Right renal cortex interstitium (tissue), 3 donors: ENCODE measurements around the gene CEP89. TPM values are rescaled to one million over a fixed set of nuclear protein-coding genes. Genes with fewer than 3 reads are reported as not detected.
"Not testable (repeated sequence)": the region's sequence is repeated elsewhere in the genome, so short reads cannot be mapped to it uniquely, and the experiment has no call there.

ENCODE experiments used
- DNase-seq, 3 donors: peaks; one replicate each; pipeline ENCODE4 v3.0.0-alpha.2; 2013; ENCODE audit warnings: low read depth in 3 of 3, low spot score in 2 of 3
- polyA plus RNA-seq, 3 donors: library from polyadenylated mRNA; unstranded; fragments of 120-200 nt; gene quantifications; one replicate each; pipeline ENCODE4 v1.2.1, GENCODE V29; 2013; ENCODE audit not compliant: insufficient read length in 3 of 3

CEP89 gene
- polyA plus RNA-seq, 3 donors = 29.4 to 31.9 (median 30.1) TPM

GRCh38 chr19:32896516-32897214, 75.1 kb downstream of the CEP89 start:
- no peak for DNase-seq

- no peak for DNase-seq
These were observed 76.4 kb downstream of the CEP89 start for GRCh38 chr19:32895384-32895783.

GRCh38 chr19:32891609-32892008, 80.1 kb downstream of the CEP89 start:
- no peak for DNase-seq

- DNase-seq = no peak
These were observed 80.9 kb downstream of the CEP89 start for GRCh38 chr19:32890841-32891240.

- no peak for DNase-seq
These were observed 81.4 kb downstream of the CEP89 start for GRCh38 chr19:32890326-32890725.

GRCh38 chr19:32889137-32889934, 82.4 kb downstream of the CEP89 start:
- no peak for DNase-seq

- no peak for DNase-seq
These were observed 84.1 kb downstream of the CEP89 start for GRCh38 chr19:32887572-32888215.

- no peak for DNase-seq
These were observed 85.5 kb downstream of the CEP89 start for GRCh38 chr19:32886241-32886640.

- not testable (repeated sequence) for DNase-seq
These were observed 86.5 kb downstream of the CEP89 start for GRCh38 chr19:32885255-32885654.

GRCh38 chr19:32881766-32882165, 90.0 kb downstream of the CEP89 start:
- DNase-seq = no peak

GRCh38 chr19:32880622-32881021, 91.1 kb downstream of the CEP89 start:
- no peak for DNase-seq

- DNase-seq = no peak
These were observed 92.0 kb downstream of the CEP89 start for GRCh38 chr19:32879741-32880140.

- no peak for DNase-seq
These were observed 92.8 kb downstream of the CEP89 start for GRCh38 chr19:32878988-32879387.

GRCh38 chr19:32877977-32878745, 93.6 kb downstream of the CEP89 start:
- no peak for DNase-seq

GRCh38 chr19:32877323-32877912, 94.3 kb downstream of the CEP89 start:
- no peak for DNase-seq

GRCh38 chr19:32876919-32877285, 94.9 kb downstream of the CEP89 start:
- no peak for DNase-seq

GRCh38 chr19:32876236-32876918, 95.4 kb downstream of the CEP89 start:
- no peak for DNase-seq

- no peak for DNase-seq
These were observed 96.3 kb downstream of the CEP89 start for GRCh38 chr19:32875428-32875827.

- no peak for DNase-seq
These were observed 97.2 kb downstream of the CEP89 start for GRCh38 chr19:32874605-32875004.
